HG02885 (cell line): ENCODE measurements around the gene ACTN4.

Source experiments
- ATAC-seq: cut with Tn5 transposase; IDR thresholded peaks from one replicate; pipeline ENCODE4 v1.9.1; 2021; ENCODE audit warnings: mild to moderate bottlenecking; ENCODE audit not compliant: unreplicated experiment, poor library complexity

ACTN4 gene

GRCh38 chr19:38635483-38636399, 11.7 kb upstream of the ACTN4 start:
- no peak for ATAC-seq

DNA sequence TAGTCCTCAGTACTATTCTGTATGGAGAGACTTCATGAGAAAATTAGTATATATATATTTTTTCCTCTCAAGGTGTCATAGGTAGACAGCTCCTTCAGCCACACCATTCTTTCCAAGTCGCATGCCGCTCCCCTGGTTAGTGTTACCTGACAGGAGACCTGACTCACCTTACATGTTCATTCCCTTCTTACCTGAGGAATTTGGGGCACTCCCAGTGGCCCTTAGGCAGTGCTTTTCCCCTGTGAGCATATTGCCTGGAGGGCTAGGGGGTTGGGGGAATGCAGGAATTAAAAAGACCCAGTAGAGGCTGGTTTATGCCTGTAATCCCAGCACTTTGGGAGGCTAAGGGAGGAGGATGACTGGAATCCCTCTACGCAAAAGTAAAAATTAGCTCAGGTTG, 9.0 kb upstream of the ACTN4 start:
- ATAC-seq, result no peak

GRCh38 chr19:38639679-38640078, 7.8 kb upstream of the ACTN4 start:
- ATAC-seq, result no peak

DNA sequence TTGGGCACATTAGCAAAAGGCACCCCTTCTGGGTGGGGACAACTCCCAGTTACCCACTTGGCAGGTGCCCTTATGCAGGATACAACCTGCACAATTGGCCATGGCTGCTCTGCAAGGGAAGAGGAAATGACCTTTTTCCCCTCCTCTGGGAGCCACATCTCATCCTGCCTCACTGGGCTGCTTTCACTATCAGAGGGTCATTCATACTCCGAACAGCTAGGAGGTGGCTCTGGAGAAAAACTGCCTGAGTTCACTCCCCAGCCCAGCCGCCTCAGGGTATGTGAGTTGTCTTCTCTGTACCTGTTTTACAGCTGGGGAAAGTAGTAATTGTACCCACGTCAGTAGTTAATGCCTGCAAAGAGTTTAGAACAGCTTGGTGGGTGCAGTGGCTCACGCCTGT, 7.1 kb upstream of the ACTN4 start:
- ATAC-seq, result no peak

GRCh38 chr19:38642176-38642575, 5.3 kb upstream of the ACTN4 start:
- no peak for ATAC-seq

DNA sequence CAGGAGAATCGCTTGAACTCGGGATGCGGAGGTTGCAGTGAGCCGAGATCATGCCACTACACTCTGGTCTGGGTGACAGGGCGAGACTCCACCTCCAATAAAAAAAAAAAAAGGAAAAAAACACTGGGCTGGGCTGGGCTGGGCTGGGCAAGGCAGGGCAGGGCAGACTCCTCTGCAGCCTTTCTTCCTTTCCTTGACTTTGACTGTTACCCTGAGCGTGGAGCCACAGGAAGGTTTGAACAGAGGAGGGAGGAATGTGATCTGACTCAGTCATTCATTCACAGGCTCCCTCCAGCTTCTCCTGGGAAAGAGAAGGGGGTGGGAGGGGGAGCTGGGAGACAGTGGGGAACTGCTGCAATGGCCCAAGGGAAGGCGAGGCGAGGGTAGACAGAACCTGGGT, 2.7 kb upstream of the ACTN4 start:
- no peak for ATAC-seq

GRCh38 chr19:38647966-38648768, 718 bp downstream of the ACTN4 start:
- no peak for ATAC-seq

- no peak for ATAC-seq
These were observed 1.4 kb downstream of the ACTN4 start for GRCh38 chr19:38648769-38649304.

DNA sequence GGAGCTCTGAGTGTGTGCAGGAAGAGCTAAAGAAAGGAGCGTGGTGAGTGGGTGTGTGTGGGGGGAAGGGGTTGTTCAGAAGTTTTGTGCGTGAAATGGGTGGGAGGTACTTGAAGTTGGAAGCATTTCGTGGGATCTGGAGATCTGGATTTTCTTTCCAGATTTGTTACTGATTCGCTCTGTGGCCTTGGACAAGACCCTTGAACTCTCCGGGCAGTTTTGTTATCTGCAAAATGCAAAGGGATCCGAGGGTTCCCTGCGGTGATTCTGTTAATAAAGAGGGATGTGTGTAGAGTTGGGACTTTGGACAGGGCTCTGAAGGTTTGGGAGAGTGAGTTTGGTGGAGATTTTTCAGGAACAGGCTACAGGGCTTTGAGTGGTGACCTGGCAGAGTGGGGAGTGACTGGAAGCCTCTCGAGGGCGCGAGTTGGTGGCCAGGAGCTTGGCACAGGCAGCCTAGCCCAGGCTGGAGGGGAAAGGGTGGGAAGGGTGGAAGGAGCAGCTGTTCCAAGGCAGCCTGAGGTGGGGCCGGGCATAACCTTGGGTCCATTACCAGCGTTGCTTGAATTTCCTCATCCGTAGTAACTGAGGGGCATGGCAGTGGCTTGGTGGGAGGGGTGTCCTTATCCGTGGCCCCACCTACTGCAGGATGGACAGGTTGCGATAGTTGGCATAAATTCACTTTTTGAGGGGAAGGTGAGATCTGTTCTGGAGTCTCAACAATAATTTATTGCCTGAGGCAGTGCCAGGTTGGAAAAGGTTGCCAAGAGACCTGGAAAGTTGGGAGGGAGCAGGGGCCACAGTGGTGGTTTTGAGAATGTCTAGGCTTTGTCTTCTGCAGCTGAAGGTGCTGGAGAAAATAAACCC, 2.1 kb downstream of the ACTN4 start:
- ATAC-seq, result no peak

DNA sequence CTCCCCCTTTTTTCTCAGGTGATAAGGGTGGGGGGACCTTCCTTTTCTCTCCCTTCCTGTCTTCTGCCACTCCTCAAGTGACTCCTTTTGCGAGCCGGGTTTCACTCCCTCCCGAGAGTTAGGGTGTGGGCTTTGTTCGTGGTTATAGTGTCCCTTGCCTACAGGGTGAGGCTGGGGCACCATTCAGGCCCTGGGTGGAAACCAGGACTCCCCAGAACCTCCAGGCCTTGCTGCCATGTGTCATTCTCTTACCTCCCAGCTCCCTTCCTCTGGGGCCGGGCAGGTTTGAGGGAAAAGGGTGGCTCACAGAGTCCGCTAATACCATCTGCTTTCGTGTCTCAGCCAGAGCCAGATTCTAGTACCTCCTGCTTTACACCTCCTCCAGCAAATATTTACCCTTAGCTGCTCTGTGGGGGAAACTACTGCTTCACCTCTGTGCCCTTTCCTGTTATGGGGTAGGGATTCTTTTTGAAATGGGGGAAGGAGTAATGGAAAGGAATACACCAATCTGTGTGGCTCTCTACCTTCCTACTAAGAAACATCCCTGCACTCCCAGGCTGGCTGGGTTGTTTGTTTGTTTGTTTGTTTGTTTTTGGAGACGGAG, 2.8 kb downstream of the ACTN4 start:
- ATAC-seq, result no peak

DNA sequence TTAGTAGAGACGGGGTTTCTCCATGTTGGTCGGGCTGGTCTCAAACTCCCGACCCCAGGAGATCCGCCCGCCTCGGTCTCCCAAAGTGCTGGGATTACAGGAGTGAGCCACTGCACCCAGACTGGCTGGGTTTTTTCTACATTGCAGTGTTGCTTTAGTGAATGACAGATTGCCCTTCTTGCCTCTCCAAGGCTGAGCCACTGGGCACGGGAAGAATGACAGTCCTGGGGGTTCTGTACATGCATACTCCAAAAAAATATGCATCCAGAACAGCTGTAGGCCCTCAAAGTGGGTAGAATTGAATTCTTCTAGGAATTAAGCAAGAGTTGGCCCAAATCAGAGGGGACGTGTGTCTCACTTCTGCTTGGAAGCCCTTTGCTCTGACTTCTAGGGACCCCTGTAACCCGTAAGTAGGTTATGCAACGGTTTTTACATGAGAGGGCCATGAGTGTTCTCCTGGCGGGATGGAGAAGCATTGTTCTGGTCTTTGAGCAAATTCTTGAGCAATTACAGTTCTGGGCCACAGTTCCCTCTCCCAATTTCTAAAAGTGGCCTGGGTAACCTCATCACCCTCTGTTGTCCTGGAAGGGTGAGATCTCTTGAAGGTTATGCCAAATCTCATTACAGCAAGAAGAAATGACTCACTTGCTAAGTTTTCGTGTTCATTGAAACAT, 3.6 kb downstream of the ACTN4 start:
- ATAC-seq, result no peak

- ATAC-seq, result no peak
These were observed 5.7 kb downstream of the ACTN4 start for GRCh38 chr19:38653028-38653571.

- no peak for ATAC-seq
These were observed 7.2 kb downstream of the ACTN4 start for GRCh38 chr19:38654628-38655055.

DNA sequence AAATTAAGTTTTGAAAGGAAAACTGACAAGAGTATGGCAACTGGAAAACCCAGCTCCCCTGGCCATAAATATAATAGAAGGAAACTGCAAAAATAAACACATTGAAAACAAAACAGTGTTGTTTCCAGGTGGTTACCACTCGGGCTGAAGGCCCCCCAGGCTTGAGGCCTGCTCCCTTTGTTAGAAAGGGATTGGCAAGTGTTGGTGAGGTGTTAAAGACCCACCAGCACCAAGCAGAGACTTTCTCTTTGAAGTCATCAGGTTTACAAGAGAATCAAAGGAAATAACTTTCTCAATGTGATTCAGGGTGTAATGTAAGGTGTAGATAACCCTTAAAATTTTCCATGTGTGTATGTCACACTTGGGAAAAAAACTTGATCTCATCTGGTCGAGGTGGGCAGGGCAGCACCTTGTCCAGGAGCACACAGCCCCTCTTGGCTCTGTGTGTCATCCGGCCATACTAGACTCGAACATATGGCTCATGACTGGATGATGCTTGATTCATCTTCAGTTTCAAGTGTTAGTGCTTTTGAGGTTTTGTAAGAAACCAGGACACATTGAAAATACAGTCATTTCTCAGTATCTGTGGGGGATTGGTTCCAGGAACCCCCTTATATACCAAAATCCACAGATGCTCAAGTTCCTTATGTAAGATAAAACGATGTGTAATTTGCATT, 7.8 kb downstream of the ACTN4 start:
- ATAC-seq, result no peak

DNA sequence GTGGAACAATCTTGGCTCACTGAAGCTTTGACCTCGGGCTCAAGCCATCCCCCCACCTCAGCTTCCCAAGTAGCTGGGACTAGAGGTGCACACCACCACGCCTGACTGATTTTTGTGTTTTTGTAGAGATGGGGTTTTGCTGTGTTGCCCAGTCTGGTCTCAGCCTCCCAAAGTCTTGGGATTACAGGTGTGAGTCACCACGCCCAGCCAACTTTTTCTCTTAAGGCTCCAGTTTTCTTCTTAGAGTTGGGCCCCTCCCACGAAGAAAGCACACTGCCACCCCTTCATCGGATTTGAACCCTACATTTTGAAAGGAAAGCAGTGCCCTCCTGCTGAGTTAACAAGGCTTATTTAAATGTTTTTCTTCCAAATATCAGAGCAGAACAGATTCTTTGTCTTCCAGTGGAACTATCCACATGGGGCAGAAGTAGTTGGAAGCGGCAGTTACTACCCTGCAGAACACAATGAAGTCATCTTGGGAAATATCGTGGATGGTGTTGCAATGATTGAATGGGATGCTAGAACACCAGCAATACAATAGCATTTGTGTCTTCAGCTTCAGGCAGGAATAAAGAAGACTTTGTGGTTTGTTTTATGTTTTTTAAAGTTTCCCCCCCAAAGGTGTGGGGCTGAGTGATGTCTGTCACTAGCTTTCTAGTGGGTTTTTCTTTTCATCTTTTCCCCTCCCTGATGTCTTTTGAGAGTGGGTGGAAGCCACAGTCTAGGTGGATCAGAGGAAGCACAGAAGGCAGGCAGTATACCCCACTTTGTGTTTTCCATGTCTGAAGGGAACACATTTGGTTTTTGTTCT, 8.9 kb downstream of the ACTN4 start:
- no peak for ATAC-seq

- no peak for ATAC-seq
These were observed 10.3 kb downstream of the ACTN4 start for GRCh38 chr19:38657633-38658222.
